HG02852 (cell line): ENCODE results near the gene SOHLH1.
"Not testable (repeated sequence)": the region's sequence is repeated elsewhere in the genome, so short reads cannot be mapped to it uniquely, and the experiment has no call there.

Source experiments
- ATAC-seq: cut with Tn5 transposase; IDR thresholded peaks from one replicate; pipeline ENCODE4 v1.9.1; 2021; ENCODE audit warnings: mild to moderate bottlenecking, moderate library complexity; ENCODE audit not compliant: unreplicated experiment

SOHLH1 gene

DNA sequence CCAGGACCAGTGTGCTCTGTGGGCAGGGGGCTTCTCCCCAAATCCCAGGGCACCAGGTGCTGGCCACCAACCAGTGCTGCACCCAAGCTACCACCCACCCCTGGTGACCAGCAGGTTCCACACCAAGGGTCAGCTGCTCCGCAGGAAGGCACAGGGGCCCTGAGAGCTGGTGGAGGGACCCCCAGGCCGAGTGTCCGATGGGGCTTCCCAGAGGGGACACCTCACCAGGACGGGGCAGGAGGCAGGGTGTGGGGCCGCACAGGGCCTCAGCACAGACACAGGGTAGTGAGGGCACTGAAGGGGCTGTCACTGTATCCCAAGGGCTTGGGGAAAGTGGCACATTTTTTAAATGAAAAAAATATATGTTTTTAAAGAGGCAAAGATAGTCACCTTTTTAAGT, 18.1 kb downstream of the SOHLH1 start:
- no peak for ATAC-seq

GRCh38 chr9:135680056-135680455, 19.2 kb downstream of the SOHLH1 start:
- no peak for ATAC-seq

DNA sequence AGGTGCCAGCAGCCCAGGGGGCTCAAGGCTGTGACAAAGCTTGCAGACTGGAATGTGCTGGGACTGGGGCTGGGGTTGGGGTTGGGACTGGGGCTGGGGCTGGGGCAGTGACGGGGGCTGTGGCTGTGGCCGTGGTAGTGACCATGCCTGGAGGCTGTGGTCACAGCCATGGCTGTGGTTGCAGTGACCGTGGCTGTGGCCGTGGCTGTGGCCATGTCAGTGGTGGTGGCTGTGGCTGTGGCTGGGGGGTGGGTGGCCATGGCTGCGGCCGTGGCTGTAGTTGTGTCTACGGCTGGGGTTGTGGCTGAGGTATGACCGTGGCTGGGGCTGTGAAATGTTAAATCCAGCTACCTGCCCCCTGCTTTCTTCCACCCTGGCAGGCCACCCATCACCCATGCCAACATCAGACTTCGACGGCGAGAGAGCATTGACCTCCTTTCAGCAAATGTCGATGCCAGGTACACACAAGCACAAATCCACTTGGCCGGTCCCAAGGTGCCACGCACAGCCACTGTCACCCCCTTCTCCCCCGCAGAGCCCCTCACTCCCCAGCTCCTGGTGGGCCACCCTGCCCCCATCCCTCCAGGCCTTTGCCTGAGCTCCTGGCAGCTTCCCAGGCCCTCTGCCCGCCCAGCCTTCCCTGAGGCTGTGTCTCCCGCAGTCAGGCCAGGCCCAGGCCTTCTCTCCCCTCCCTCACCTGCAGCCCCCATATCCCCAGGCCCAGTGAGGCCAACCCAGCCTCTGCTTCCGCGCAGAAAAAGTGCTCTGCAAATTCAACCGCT, 20.9 kb downstream of the SOHLH1 start:
- no peak for ATAC-seq

GRCh38 chr9:135677641-135678168, 21.6 kb downstream of the SOHLH1 start:
- ATAC-seq: no peak

- ATAC-seq: no peak
These were observed 22.4 kb downstream of the SOHLH1 start for GRCh38 chr9:135676891-135677290.

DNA sequence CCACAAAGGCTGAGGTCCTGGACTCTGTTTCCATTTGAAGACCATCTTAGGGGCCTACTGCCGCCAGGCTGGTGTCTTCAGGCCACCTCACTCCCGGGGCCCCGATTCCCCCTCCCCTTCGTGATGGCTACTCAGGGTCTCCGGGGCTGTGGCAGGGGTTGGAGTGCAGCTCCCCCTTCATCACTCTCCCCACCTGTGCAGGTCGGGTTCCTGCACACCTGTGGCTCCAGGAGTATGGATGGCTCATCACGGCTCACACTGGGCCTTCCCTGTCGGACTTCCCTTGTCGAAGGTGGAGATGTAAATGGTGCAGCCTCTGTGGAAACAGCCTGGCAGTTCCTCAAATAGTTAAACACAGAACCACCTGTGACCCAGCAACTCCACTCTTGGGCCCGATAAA, 24.3 kb downstream of the SOHLH1 start:
- no peak for ATAC-seq

GRCh38 chr9:135673941-135674340, 25.3 kb downstream of the SOHLH1 start:
- no peak for ATAC-seq

DNA sequence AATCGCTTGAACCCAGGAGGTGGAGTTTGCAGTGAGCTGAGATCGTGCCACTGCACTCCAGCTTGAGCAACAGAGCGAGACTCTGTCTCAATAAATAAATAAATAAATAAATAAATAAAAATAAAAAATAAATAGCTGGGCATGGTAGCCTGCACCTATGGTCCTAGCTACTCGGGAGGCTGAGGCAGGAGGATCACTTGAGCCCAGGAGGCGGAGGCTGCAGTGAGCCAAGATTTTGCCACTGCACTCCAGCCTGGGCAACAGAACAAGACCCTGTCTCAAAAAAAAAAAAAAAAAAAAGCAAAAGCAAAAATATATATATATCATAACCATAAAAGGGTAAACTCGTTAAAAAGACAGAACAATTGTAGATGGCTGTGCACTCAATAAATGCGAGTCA, 26.5 kb downstream of the SOHLH1 start:
- ATAC-seq: not testable (repeated sequence)

- ATAC-seq: no peak
These were observed 27.7 kb downstream of the SOHLH1 start for GRCh38 chr9:135671591-135672041.

DNA sequence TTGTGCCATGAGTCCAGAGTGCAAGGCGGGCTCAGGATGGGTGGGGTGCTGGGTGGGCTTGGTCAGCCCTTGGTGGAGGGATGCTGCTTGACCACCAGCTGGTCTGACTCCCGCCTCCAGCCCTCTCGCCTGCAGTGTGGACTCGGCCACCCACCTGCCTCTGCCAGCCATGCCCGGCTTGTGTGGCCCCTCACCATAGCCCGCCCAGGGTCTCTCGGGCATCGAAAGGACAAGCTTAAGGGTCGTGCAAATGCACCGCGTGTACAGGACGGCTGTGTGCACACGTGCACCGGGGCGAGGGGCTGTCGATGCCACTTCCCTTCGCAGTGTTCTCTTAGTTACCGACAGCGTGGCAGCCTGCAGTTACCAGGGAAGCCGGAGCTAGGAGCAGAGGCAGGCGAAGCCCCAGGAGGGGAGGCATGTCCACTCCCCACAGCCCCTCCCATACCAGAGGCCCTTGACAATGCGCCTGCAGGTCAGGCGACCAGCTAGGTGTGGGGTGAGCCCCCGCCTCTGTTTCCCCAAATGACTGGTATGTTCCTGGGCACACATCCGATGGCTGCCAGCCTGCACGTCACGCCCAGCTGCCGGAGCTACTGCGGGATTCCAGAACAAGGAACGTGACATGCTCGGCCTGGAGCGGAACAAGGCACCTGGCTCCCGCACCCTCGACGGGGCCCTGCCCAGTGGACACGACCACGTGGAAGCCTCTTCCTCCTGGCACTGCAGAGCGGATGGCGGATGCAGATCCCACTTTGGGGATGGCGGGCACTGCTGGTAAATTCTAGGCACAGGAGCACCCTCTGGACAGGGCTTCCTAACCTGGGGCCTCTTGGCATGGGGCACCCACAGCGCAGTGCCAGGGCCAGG, 28.3 kb downstream of the SOHLH1 start:
- no peak for ATAC-seq

DNA sequence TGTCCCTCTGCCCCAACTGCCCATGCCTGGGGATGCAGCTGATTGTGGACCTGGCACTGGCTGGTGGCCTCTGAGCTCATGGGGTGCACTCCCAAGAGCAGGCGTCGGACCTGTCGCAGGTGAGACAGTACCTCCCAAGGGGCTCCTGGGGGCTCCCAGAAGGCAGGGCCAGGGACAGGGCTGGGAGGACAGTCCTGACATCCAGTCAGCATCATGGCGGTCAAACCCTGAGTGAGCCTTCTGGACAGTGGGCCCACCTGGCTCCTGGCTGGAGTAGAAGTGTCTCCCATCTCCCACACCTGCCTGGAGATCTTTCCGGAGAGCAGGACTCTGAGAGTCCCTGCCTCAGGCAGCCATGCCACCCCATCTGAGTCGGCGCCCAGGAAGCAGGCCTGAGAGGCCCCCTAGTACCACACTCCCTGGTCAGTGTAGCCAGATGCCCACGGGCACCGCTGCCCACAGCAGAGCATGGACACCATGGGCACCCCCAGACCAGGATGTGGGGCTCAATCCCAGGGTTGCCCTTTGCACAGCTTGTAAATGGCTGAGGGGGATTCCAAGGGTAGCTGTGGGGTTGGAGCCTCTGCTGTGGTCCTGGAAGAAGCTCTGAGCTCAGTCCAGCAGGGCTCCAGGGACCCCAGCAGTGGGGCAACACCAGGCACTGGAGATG, 29.5 kb downstream of the SOHLH1 start:
- ATAC-seq: no peak

GRCh38 chr9:135669018-135669417, 30.3 kb downstream of the SOHLH1 start:
- not testable (repeated sequence) for ATAC-seq

- no peak for ATAC-seq
These were observed 31.7 kb downstream of the SOHLH1 start for GRCh38 chr9:135667463-135668001.

DNA sequence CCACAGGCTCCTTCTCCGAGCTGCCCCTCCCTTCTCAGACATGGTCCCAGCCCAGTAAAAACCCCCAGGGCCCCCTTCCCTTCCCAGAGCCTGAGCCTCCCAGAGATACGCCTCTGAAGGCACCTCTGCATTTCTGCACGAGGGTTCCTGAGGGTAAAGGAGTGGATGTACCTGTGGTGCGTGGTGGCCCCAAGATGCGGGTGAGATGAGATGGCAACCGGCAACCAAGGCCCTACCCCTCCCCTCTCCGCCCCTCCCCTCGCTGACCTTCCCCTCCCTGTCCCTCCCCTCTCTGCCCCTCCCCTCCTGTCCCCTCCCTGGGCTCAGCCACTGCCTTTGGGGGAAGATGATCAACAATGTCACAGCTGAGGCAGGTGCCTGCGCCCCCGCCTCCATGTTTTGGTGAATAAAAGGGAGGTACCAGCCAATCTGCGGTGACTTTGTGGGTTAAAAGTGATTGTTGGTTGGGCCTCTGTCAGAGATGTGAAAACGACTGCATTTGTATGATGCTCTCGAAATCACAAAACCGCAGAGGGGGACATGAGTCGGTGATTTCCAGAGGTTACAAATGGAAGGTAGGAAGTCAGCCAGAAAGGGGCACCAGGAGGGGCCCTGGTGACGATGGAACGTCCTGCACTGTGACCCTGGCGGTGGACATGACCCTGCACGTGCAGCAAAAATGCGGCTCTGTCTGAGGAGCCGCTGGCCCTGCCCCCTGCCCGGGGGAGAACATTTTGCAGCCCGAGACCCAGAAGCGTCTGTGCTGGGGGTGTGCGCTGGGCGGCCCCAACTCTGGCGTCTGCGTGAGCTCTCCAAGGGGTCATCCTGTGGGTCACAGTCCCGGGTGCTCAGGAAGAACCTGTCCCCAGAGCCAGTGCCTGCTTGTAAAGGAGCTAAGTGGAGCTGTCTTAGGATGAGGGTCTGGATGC, 32.5 kb downstream of the SOHLH1 start:
- no peak for ATAC-seq

DNA sequence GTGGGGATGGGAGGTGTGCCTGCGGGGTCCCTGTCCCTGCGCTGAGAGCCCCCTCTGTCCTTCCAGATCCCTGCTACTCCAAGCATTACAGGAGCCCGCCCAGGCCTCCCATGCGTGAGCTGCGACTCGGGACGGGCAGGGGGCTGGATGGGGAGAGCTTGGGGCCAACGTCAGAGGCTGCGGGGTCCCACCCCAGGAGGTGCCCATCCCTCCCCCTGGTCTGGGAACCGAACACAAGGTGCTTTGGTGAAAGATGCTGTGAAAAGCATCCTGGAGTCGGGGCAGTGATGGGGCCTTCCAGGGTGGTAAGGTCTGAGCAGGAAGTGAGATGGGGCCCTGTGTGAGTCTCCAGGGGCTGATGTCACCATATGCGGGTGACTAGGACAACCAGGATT, 33.5 kb downstream of the SOHLH1 start:
- no peak for ATAC-seq

GRCh38 chr9:135664801-135665794, 34.2 kb downstream of the SOHLH1 start:
- ATAC-seq: no peak

GRCh38 chr9:135664266-135664665, 35.0 kb downstream of the SOHLH1 start:
- ATAC-seq: no peak

DNA sequence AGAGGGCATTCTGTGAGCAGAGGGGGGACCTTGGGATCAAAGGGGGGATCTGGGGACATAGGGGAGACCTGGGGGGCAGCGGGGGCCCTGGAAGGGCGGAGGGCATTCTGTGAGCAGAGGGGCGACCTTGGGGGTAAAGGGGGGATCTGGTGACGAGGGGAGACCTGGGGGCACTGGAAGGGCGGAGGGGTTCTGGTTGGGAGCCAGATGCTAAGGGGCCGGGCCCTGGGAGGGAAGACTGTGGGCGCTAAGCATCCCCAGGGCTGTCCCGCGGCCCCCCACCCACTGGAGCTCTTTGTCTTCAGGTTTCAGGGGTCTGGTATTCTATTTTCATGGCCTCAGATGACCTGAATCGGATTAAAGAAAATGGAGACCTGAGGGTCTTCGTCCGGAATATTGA, 35.4 kb downstream of the SOHLH1 start:
- ATAC-seq: no peak

- ATAC-seq: no peak
These were observed 35.9 kb downstream of the SOHLH1 start for GRCh38 chr9:135663451-135663770.
